ENCODE results near the gene FOXN3.

FOXN3 gene

DNA sequence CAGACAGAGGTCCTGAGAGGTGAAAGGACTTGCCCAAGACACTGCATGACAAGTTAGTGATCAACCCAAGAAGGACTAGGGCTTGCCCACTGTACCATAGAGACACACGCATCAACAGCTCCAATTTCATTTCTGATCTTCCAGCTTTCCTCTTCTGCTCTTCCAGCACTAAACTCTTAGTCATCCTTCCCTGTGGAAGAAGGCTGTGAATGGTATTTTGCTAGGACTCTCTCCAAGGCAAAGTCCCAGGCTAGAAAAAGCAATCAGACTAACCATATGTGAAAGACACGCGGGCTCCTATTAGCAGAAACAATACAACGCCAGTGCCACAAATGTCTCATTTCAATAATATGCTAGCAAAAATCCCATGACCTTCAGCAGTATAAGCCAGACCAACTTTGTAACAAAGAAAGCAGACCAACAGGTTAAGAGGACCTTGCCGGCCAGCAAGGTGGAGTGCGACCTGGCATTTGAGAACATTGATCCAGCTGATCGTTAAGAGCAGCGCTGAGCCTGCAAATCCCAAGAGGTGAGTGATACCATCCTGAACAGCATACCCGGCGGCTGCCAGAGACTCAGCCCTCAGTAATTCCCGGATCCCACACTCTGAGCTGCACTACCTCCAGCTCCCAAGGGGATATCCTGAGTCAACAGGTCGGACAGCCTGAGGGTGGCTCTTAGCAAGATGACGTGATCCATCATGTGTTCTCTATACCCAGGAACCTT, 132.5 kb downstream of the FOXN3 start:
- no peak for DNase-seq (ENCODE audit: low read depth in 4 of 4, low spot score in 1 of 4)

DNA sequence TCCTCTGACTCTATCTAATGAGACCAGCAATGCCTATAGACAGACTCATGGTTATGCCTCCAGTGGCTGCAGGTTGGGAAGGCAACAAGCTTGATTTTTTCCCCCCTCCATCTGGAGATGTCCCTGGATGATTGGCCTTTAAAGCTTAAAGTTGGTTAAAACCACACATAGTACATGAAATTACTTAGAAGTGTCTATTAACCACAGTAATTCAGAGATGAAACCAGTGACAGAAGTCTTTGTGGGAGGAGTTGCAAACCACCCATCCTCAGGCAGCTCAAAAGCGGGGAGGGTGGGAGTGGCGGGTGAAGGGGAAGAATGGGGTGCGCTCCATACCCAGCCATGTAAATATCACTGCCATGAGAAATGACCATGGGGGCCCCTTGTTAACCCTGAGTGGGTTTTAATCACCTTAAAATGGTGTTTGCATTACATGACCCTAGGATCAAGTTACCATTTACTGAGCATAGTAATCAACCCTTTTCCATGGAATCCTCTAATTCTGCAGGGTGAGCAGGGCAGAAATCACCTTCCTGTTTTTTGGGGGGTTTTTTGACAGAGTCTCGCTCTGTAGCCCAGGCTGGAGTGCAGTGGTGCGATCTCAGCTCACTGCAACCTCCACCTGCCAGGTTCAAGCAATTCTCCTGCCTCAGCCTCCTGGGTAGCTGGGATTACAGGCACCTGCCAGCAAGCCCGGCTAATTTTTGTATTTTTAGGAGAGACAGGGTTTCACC, 133.5 kb downstream of the FOXN3 start:
- peak in 1 of 4 experiments; percentile 43 for DNase-seq (ENCODE audit: low read depth in 4 of 4, low spot score in 1 of 4)

DNA sequence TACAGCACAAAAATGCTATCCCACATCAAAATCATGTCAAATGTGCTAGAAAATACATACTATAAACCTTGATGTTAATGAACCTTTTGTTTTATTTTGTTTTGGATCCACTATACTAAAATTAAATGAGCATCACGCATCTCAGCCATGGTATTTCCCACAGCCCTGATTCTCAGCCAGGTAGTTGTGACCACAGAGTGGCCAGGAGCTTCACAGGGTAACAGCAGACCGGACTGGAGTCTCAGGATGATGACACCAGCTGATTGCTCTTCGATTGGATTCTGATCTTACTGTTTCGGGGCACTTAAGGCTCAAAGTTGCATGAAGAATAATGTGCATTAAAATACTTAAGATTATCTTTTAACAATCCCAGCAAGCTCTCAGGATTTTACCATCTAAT, 134.8 kb downstream of the FOXN3 start:
- no peak for DNase-seq (ENCODE audit: low read depth in 4 of 4, low spot score in 1 of 4)

DNA sequence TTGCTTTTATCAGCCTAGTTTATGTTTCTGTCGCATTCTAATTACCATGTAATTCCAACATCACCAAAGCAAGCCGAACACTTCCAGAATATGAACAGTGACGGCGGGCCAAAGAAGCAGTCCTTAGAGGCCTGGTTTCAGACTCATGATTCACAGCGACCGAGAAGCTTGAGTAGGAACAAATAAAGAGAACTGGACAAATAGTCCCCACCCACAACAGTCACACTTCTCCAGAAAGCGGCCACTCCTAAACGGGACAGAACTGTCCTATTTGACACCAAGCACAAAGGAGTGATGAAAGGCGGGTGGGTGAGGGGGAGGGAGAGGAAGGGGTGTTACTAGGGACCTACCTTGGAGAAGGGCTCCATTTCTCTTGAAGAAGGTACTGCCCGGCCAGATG, 136.4 kb downstream of the FOXN3 start:
- DNase-seq (ENCODE audit: low read depth in 4 of 4, low spot score in 1 of 4) = no peak

DNA sequence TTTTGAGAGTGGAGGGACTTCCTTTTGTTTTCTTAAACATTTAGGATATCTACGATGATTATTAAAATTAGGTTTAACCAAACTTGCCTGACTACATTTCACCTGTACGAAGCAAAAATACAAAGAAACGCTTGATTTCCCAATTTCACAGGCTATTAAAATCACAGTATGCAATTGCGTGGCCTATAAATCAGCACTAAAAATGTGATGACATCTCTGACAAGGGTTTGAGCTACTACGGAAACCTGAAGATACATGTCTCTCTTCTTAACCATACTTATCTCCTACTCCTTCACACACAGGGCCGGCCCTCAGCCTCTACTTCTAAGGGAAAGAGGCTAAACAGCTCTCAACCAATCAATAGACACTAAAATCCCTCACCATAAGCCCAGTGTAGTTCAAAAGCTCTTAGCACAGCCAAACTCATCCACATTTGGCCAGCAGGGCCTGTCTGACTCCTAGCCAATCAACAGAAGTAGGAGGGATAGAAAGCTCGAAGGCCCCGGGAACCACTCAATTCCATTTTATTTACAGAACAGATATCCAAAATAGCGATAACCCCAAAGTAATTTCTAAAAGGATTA, 137.3 kb downstream of the FOXN3 start:
- no peak for DNase-seq (ENCODE audit: low read depth in 4 of 4, low spot score in 1 of 4)

DNA sequence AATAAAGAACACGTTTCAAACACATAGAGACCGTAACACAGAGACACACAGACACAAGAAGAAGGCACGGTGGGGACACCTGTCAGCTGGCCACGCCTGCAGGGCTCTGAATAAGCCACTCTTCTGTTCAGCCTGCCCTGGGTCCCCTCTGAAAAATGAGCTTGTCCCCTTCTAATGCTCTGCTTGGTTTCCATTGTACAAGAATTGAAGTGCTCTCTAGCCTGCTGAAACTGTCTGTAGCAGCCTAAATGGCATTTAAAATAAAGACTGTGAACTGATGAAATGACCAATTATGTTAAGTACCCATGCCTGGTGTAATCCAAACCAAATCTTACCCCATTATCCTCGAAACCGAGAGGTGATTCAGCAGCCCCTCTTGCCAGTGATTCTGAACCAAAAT, 139.8 kb downstream of the FOXN3 start:
- DNase-seq (ENCODE audit: low read depth in 4 of 4, low spot score in 1 of 4) = no peak

DNA sequence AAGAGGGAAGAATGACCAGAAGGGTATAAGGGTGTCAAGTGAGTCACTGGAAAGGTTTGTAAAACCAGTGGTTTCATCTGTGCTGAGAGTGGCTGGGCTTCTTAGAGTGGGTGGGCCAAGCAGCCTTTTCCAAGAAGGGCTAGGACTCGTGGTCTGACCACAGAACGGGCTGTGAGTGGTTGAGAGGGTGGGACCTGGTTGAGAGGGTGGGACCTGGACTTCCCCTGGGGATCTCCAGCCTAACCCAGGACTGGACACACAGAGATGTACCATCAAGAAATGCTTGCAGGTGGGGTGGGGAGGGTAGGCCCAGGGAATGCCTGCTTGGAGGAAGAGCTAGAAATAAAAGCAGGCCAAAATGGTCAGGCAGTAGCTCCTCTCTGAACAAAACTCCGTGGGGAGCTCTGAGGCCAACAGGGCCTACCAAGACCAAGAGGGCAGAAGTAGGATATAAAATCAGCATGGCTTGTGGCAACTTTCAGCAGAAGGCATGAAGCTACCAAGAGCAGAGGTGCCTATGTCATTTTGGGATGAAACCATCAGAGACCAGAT, 140.5 kb downstream of the FOXN3 start:
- DNase-seq (ENCODE audit: low read depth in 4 of 4, low spot score in 1 of 4) = peak in 3 of 4 experiments; percentile 7 to 66 (median 9)

DNA sequence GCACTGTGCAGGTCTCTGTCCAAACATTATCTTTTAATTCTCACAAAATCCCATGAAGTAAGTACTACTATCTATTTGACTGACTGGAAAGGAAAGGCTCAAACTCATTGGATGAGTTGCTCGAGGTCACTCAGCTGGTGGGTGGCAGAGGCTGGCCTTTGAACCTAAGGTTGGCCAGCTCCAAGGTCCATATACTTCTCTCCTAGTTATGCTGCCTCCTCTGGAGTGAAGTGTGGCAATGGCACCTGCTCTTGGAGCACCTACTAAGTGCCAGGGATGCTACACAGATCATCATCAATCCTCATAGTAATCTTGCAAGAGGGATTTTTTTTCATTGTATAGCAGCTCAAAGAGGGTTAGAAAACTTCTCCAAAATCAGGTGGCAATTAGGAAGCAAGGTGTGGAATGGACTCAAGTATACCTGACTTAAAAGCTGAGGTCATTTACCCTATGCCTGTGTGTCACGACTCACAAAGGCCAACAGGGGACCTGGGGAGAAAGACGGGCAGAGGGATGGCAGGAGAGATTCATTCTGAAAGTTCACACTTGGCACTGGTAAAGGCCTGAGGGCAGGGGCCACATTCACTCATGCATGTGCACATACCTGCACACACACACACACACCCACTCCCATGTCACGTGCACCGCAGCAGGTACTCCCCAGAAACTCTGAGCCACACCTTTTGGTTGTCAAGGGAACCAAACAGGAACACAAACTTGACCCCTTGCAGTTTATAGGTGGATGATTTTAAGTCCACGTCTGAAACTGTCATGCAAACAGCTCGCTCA, 146.4 kb downstream of the FOXN3 start:
- no peak for DNase-seq (ENCODE audit: low read depth in 4 of 4, low spot score in 1 of 4)

DNA sequence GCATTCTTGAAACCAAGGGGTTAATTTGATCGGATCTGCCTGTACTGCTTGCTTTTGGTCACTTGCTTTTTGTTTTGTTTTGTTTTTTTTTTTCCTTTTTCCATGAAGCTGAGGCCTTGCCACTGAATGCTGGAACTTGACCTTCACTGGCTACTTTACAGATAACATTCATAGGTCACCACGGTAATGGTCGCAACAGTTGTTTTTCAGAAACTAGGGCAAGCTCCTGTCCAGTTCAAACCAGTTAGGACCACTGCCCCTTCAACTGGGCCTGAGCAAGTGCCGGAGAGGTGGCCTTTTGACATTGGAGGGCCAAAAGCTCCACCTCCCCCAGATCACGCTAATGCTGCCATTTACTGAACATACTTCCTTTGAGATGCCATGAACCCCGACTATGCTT, 147.6 kb downstream of the FOXN3 start:
- DNase-seq (ENCODE audit: low read depth in 4 of 4, low spot score in 1 of 4) = no peak

DNA sequence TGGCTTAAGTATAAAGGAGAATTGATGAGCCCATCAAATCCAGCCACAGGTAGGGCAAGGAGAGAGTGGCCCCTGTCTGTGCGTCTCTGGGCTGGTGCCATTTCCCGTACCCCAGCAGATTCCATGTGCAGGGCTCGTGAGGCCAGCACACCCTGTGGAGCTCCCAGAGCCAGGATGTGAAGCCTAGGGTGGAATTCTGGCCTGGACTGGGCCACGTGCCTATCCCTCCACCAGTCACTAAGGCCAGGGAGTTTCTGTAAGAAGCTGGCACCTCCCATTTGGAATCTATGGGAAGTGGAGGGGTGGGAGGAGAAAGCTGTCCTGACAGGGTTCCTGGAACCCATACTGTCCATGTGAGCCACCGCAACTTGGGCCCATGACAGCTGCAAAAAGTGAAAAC, 148.5 kb downstream of the FOXN3 start:
- no peak for DNase-seq (ENCODE audit: low read depth in 4 of 4, low spot score in 1 of 4)

DNA sequence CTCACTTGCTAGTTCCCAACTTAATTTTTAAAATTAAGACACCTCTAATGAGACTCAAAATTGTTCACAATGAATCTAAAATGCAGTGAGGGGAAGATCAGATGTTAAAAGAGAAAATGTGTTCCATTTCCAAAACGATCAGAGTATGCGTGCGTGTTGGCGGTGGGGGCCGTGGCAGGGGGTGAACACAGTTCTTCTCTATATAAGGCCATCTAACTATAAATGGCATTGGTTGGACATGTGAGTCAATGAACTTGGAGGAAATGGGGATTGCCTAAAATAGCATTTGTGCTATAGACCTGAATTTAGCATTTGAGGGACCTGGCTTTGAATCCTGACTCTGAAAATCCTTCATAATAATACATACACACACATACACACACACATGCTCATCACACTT, 149.4 kb downstream of the FOXN3 start:
- DNase-seq (ENCODE audit: low read depth in 4 of 4, low spot score in 1 of 4) = no peak

DNA sequence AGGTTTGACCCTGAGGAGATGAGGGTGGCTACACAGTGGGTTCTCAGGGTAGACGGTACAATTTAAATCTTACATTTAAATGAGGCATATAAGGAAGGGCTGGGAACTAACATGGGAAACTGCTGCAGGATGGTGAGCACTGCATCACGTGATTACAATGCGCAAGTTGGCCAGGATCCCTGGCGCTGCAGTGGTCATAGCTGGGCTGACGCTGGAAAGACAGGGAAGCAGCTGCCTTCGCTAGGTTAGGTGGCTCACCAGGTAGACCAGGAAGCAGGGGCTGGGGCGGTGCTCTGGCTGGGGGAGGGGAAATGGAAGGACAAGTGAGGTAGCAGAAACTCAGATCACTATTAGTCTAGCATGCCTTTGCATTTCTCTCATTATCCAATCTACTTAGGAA, 149.9 kb downstream of the FOXN3 start:
- DNase-seq (ENCODE audit: low read depth in 4 of 4, low spot score in 1 of 4) = no peak

DNA sequence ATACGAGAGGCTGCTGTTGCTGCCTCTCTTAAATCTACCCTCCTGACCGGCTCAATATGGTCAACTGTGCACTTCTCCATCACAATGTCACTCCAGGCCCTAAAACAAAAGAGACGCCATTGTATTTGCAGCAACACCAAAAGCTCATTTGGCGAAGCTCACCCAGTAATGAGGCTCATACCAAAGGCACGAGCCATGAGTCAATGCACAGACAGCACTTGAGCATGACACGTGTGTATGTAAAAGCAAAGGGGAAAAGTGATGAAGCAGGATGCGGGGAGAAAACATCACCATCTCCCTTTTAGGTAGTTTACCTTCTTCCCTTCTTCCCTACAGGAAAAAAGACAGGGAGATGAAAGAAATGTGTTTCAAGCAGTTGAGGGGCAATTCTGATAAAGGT, 150.3 kb downstream of the FOXN3 start:
- no peak for DNase-seq (ENCODE audit: low read depth in 4 of 4, low spot score in 1 of 4)

DNA sequence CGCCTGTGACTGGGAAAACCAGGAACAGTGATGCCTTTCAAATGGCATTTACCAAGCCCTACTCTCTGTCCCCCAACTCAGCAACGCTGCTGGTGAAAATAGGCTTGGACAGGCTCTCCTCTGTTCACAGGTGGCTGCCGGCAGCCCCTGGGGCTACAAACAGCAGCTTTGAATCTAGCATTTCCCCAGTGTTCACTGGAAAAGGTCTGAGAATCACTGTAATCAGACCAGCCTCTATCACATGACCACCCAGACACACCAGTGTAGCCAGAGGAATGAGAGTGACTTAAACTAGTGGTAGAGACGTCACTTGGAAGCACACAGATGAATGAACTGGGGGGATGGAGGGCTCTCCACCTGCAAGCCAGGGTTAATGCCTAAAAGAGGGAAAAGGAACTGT, 151.8 kb downstream of the FOXN3 start:
- no peak for DNase-seq (ENCODE audit: low read depth in 4 of 4, low spot score in 1 of 4)

DNA sequence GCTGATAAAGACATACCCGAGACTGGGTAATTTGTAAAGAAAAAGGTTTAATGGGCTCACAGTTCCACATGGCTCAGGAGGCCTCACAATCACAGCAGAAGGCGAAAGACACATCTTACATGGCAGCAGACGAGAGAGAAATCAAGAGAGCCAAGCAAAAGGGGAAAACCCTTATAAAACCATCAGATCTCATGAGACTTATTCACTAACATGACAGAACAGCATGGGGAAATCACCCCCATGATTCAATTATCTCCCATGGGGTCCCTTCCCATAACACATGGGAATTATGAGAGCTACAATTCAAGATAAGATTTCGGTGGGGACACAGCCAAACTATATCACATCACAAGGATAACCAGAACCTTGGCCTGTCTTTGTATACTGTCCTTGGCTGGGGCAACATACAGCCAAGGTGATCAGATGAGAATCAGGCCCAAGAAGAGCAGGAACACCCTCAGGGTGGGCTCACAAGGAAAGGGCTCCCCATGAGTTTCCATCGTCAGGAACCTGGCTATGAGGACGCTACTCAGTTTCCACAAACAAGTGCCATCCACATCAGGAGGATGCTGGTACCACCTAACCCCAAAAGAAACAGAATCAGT, 152.7 kb downstream of the FOXN3 start:
- no peak for DNase-seq (ENCODE audit: low read depth in 4 of 4, low spot score in 1 of 4)

DNA sequence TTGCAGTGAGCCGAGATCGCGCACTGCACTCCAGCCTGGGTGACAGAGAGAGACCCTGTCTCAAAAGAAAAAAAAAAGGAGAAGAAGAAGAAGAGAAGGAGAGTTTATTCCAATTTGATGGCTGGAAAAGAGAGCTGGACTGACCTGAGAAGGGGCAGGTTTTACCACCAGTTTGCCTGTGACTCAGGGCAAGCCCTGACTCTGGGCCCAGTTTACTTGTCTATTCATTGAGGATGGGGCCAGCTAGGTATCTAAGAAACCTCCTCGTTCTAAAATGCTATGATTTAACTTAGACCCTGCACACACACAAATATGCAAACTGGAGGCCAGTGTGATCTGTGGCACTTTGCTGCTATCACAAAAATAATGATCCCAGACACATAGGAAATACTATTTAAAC, 155.0 kb downstream of the FOXN3 start:
- DNase-seq (ENCODE audit: low read depth in 4 of 4, low spot score in 1 of 4) = no peak

DNA sequence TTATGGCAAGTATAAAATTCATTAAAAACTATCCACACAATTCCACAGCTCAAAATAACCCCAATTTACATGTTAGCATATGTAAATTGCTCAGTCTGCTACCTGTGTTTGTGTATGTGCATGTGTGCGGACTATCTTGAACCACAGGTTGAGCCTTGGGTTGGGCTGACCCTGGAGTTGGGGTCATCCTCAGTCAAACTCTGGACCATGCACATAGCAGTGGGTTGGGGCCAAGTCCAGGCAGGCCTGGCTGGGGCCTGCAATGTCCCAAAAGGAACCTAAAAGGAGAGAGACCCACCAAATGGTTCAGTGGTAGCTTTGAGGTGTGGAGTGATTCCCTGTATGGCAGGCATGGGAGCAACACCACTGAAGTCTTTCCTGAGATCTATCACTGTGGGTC, 156.1 kb downstream of the FOXN3 start:
- DNase-seq (ENCODE audit: low read depth in 4 of 4, low spot score in 1 of 4) = no peak

DNA sequence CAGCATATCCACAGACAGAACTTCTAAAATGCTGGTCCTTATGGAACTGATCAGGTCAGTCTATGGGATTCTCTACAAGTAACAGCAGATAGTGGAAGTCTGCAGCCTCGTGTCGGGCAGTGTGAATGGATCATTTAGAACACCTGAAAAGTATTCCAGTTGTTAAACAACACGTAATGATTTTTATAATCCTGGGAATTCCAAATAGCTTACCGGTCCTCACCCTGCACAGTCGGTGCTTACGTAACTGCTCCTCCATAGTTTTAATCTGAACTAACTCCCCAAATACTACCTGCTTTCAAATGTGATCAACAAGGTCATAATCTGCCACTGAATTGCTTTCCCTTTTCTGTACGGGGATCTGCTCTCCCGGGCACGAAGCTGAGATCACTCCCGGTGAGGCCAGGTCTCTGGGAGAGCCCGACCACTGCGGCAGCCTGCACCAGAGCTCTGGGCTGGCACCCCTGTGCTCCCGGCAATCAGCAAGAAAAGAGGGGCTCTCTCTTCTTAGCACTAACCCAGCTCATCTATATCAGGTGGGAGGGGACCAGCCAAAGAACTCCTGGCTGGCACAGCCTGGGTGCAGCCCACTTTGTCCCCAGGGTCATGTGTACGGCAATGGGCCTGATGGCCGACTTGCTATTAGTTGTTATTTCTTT, 157.0 kb downstream of the FOXN3 start:
- no peak for DNase-seq (ENCODE audit: low read depth in 4 of 4, low spot score in 1 of 4)

DNA sequence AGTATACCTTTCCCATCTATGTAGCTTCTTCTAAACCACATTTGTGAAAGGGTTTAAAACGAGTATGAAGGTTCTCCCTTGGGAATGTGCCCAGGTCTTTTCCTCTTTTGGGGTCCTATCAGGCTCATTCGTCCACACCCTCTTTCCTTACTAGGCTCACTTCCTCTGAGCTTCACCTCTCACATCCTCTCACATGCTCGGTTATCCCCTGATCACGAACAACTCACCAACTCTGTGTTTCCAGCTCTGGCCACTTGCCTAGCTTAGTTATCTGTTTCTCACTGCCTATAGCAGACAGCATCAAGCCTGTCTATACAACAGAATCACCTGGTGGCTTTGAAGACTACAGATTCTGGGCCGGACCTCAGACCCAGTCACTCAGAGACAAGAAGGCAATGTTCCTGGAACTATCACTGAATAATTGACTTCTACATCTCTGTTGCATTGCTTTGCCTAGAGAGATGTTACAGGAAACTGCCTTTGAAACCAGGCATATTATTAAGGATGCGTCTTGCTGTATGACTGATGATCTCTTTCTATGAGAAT, 158.2 kb downstream of the FOXN3 start:
- DNase-seq (ENCODE audit: low read depth in 4 of 4, low spot score in 1 of 4) = no peak

DNA sequence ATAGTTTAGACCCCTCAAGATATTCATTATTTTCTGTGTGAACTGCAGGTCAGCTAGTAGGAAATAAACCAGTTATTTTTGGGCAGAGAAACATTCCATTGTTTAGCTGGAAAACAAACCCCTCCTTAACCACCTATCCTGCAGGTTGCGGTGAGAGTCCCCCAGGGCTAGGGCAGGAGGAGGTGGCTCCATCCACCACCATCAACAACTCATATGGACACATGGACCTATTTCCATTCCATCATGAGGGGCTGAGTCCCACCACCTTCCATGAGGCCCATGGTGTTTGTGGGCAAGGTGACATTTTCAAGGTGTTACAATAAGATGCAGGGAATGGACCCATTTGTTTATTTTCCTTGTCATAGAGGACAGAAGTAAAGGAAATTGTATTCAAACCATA, 160.1 kb downstream of the FOXN3 start:
- no peak for DNase-seq (ENCODE audit: low read depth in 4 of 4, low spot score in 1 of 4)

Data from stimulated activated CD4-positive, alpha-beta T cell treated with anti-CD3 and anti-CD28 coated beads, Interleukin-1b, Interleukin-23, amount 100 ng/mL, for 24 hours (primary cell).